Pancreas (tissue), 10 donors: Measurements from ENCODE around the gene PRR7. TPM values are rescaled to one million over a fixed set of nuclear protein-coding genes. Genes with fewer than 3 reads are reported as not detected.

Experiments used
- ATAC-seq, 4 donors: fragments of 200-7000 bp; cut with Tn5 transposase; one replicate each; pipeline versions ENCODE4 v1.8.0 to v1.9.1; 2020; ENCODE audit warnings: mild to moderate bottlenecking in 4 of 4, moderate library complexity in 4 of 4
- DNase-seq, 6 donors: peaks; one replicate each; pipeline ENCODE4 v3.0.0-alpha.2; 2020
- FAIRE-seq: peaks from 2 replicates; lab custom pipeline; 2012; peaks lifted over from hg19 to GRCh38; lab: Jason Lieb, UNC
- H3K27ac ChIP-seq, 4 donors: fragments of 200-600 bp; sonication (generic); 1 replicate in 3 of 4; 2 replicates in 1 of 4; pipeline versions ENCODE4 v1.5.0 to v1.8.0; 2020
- H3K27me3 ChIP-seq, 4 donors: fragments of 200-600 bp; one replicate each; pipeline ENCODE4 v1.8.0; 2021
- H3K36me3 ChIP-seq, 3 donors: fragments of 200-600 bp; sonication (generic) in 1 of 3; one replicate each; pipeline versions ENCODE4 v1.5.0 to v1.8.0; 2020 to 2021
- H3K4me1 ChIP-seq, 3 donors: fragments of 200-600 bp; one replicate each; pipeline ENCODE4 v1.8.0; 2021
- H3K4me3 ChIP-seq, 4 donors: fragments of 200-600 bp; sonication (generic) in 2 of 4; one replicate each; pipeline versions ENCODE4 v1.5.0 to v1.8.0; 2020 to 2021
- H3K9me3 ChIP-seq, 4 donors: fragments of 200-600 bp; one replicate each; pipeline ENCODE4 v1.8.0; 2021
- WGBS, 2 donors: extraction: QIAGEN DNeasy Blood & Tissue Kit; methylation state at CpG; one replicate each; pipeline ENCODE4 v1.1.7; 2013; 5-methylcytosine and 5-hydroxymethylcytosine counted together
- intact Hi-C, 3 donors: fragments of 100-400 bp; cut with DNase I; formaldehyde crosslinking; loops; one replicate each; pipeline versions ENCODE4 v1.11.1 to v1.14.2; 2022
- polyA plus RNA-seq, 2 donors: library from polyadenylated mRNA; stranded (reverse); fragments of 200-250 nt; gene quantifications; one replicate each; pipeline ENCODE4 v1.2.3, GENCODE V29; 2013
- total RNA-seq, 6 donors: library from RNA; stranded (reverse); fragmentation: NEBNext Ultra II Directional in 4 of 6; extraction: Animal tissue kit (Norgen Biotek cat#: 25700) in 4 of 6; gene quantifications; one replicate each; pipeline versions ENCODE4 v1.2.1 to v1.2.4, GENCODE V29; 2021 to 2023
- TF ChIP-seq, protein P1 (sequence below), 4 donors: fragments of 200-600 bp; sonication (generic) in 3 of 4; IDR thresholded peaks; one replicate each; pipeline versions ENCODE4 v1.5.0 to v1.8.0; 2021; ENCODE audit warnings: antibody characterized with exemption in 4 of 4
- donor health status: healthy with polysubstance abuse.
- donor health status: DM: no; HTN: no; CAD: no; lungs with moderate emphysema.
- donor health status: DM: no; HTN: no; CAD: no.
- donor health status: control.
- donor health status: control.
- donor health status: Bipolar disorder and iron deficiency.
- donor health status: DM: yes; HTN: yes; CAD: no.
- donor health status: DM: no; HTN: no; CAD: no.
- donor health status: DM: no; HTN: no; CAD: no.
- donor health status: DM: yes; HTN: yes; CAD: no.

Gene PRR7
- total and polyA plus RNA-seq, 8 donors: 1.7 to 3.5 (median 2.7) TPM

DNA sequence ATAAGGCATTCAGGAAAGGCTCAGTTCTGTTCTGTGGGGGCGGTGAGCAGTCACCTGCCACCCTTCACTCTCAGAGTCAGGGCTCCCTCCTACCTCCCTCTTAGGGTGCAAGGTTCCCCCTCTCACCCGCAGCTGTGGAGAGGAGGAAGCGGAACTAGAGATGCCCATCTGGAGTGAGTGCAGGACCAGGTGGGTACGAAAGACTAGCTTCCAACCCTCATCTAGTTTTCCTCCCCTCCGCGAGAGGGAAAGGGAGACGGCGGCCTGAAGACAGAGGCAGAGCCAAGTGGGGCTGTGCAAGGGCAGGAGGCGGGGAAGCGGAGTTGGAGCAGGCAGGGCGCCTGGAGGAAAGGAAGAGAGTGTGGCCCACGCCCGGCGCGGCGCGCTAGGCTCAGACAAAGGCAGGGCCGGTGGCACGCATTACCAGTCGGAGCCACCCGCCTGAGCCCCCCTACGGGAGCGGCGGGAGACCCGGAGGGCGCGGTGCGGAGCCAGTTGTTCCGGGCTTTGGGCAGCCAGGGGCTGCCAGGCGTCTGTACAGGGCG lies 7.3 kb downstream of the PRR7 start:
- ATAC-seq (peak in 1 of 4 donors; percentile 7), FAIRE-seq (no peak), DNase-seq (no peak)
- Histone ChIP-seq H3K36me3 (no peaks in the 10 kb centered on the region), H3K4me1 (peaks cover 4 to 12% (median 5%) of the 10 kb centered on the region in 3 donors), H3K27ac (peak overlapping the region in 2 of 4 donors; percentile 70 to 80), H3K9me3 (no peaks in the 10 kb centered on the region), H3K27me3 (no peaks in the 10 kb centered on the region), H3K4me3 (peak overlapping the region in 3 of 4 donors; percentile 63 to 69 (median 63))
- 14 to 15% methylated on average over 28 to 31 of the region's 31 CpGs for WGBS, 2 donors
- intact Hi-C loops: loop anchor here in 2 of 3 donors (5.0 to 10.0 kb wide), 3 partner anchors 47 to 139 kb away; partner anchors contain the start of genes F12 (in 1 of the 2) and MXD3 (in 1 of the 2)
- TF ChIP-seq, protein P1, sequence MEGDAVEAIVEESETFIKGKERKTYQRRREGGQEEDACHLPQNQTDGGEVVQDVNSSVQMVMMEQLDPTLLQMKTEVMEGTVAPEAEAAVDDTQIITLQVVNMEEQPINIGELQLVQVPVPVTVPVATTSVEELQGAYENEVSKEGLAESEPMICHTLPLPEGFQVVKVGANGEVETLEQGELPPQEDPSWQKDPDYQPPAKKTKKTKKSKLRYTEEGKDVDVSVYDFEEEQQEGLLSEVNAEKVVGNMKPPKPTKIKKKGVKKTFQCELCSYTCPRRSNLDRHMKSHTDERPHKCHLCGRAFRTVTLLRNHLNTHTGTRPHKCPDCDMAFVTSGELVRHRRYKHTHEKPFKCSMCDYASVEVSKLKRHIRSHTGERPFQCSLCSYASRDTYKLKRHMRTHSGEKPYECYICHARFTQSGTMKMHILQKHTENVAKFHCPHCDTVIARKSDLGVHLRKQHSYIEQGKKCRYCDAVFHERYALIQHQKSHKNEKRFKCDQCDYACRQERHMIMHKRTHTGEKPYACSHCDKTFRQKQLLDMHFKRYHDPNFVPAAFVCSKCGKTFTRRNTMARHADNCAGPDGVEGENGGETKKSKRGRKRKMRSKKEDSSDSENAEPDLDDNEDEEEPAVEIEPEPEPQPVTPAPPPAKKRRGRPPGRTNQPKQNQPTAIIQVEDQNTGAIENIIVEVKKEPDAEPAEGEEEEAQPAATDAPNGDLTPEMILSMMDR (IDR thresholded peaks at IDR 0.05): no peak

DNA sequence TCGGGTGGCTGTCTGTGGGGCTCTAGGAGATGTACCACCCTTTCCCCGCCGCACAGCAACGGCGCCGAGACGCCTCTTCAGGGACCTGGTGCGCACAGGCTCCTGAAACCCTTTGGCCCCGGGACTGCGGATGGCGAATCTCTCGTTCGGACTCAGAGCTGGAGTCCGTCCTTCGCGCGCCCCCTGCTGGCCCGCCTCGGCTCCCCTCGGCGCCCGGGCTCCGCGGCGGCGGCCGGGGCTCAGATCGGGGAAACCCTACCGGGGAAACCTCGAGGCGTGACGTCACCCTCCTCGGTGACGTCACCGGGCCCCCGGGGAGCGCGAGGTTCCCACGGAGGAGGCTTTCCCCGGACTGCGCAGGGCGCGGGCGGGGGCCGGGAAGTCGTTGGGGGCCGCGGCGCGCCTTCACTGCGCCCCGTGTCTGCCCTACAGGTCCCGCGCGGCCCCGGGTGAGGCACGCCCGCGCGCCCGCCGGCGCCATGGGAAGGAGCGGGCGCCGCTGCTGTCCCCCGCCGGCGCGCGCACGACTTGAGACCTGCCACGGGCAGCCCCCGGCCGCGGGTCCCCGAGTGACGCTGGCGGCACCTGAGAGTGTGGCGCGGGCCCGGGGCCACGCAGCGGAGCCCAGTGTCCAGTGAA lies 7.9 kb downstream of the PRR7 start:
- TF ChIP-seq, protein P1 (IDR thresholded peaks at IDR 0.05): peak; percentile 90 to 96 (median 94)
- H3K27ac ChIP-seq: peak overlapping the region; percentile 70 to 88 (median 82)
- peak; percentile 63 to 81 (median 74) for ATAC-seq
- H3K36me3 ChIP-seq: no peaks in the 10 kb centered on the region
- intact Hi-C loops: loop anchor here in 2 of 3 donors (5.0 to 10.0 kb wide), 3 partner anchors 47 to 140 kb away; partner anchors contain the start of genes F12 (in 1 of the 2) and MXD3 (in 1 of the 2)
- WGBS, 2 donors: 0 to 1% methylated on average over 54 to 84 of the region's 84 CpGs
- no peaks in the 10 kb centered on the region for H3K27me3 ChIP-seq
- H3K4me1 ChIP-seq: peaks cover 4 to 12% (median 5%) of the 10 kb centered on the region in 3 donors
- no peaks in the 10 kb centered on the region for H3K9me3 ChIP-seq
- DNase-seq: peak; percentile 88 to 100 (median 96)
- H3K4me3 ChIP-seq: peak overlapping the region; percentile 38 to 69 (median 63)
- no peak for FAIRE-seq

DNA sequence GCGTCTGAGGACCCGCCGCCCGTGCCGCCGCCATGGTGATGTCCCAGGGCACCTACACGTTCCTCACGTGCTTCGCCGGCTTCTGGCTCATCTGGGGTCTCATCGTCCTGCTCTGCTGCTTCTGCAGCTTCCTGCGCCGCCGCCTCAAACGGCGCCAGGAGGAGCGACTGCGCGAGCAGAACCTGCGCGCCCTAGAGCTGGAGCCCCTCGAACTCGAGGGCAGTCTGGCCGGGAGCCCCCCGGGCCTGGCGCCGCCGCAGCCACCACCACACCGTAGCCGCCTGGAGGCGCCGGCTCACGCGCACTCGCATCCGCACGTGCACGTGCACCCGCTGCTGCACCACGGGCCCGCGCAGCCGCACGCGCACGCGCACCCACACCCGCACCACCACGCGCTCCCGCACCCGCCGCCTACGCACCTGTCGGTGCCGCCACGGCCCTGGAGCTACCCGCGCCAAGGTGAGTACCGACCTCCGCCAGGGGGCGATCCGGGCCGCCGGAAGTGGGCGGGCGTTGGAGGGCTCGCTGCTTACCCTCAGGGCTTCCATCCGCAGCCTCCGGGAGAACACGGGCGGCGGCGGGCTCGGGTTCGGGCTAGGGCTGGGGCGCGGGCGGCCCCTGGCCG lies 8.5 kb downstream of the PRR7 start:
- Histone ChIP-seq H3K36me3 (no peaks in the 10 kb centered on the region), H3K27ac (peak overlapping the region; percentile 70 to 88 (median 82)), H3K4me3 (peak overlapping the region; percentile 38 to 69 (median 63)), H3K27me3 (no peaks in the 10 kb centered on the region), H3K9me3 (no peaks in the 10 kb centered on the region), H3K4me1 (peaks cover 4 to 12% (median 5%) of the 10 kb centered on the region in 3 donors)
- TF ChIP-seq, protein P1 (IDR thresholded peaks at IDR 0.05): peak; percentile 62 to 75 (median 62)
- intact Hi-C loops: loop anchor here in 1 of 3 donors (10.0 kb wide), 1 partner anchor 140 kb away; the partner anchor contains the start of gene MXD3
- ATAC-seq (peak; percentile 73 to 80 (median 76)), DNase-seq (peak; percentile 86 to 96 (median 92)), FAIRE-seq (no peak)
- 0% methylated on average over 48 to 80 of the region's 80 CpGs for WGBS, 2 donors

DNA sequence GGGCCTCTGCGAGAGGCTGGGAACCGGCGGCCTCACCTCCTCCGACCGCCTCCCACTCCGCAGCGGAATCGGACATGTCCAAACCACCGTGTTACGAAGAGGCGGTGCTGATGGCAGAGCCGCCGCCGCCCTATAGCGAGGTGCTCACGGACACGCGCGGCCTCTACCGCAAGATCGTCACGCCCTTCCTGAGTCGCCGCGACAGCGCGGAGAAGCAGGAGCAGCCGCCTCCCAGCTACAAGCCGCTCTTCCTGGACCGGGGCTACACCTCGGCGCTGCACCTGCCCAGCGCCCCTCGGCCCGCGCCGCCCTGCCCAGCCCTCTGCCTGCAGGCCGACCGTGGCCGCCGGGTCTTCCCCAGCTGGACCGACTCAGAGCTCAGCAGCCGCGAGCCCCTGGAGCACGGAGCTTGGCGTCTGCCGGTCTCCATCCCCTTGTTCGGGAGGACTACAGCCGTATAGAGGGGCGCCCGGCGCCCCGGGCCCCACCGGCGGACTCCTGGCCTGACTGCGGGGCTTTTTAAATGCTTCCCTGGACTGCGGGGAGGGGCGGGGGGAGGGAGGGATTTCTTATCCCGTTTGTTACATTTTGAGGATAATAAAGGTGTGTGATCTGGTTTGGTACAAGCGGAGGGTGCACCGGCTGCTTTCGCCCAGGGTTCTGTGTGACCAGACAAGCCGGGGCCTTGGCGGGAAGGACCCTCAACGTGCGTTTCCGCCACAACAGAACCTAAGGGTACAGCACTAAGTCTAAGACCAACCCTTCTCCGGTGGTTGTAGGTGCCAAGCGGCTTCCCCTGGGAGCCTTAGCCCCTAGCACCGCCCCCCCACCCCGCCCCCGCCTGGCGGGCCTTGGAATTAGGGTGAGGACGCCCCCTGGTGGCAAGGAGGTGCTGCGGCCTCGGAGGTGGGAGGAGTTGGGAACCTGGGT lies 9.3 kb downstream of the PRR7 start:
- H3K36me3 ChIP-seq: no peaks in the 10 kb centered on the region
- FAIRE-seq (no peak), DNase-seq (peak; percentile 89 to 99 (median 96)), ATAC-seq (peak; percentile 68 to 80 (median 74))
- TF ChIP-seq, protein P1 (IDR thresholded peaks at IDR 0.05): peak; percentile 93 to 96 (median 96)
- peak overlapping the region; percentile 70 to 88 (median 82) for H3K27ac ChIP-seq
- intact Hi-C loops: loop anchor here in 1 of 3 donors (10.0 kb wide), 1 partner anchor 141 kb away; the partner anchor contains the start of gene MXD3
- no peaks in the 10 kb centered on the region for H3K9me3 ChIP-seq
- H3K4me3 ChIP-seq: peak overlapping the region; percentile 38 to 69 (median 63)
- no peaks in the 10 kb centered on the region for H3K27me3 ChIP-seq
- H3K4me1 ChIP-seq: peaks cover 4 to 12% (median 5%) of the 10 kb centered on the region in 3 donors
- WGBS, 2 donors: 0 to 1% methylated on average over 64 to 76 of the region's 76 CpGs
